WTC11 (cell line): ENCODE data around the gene SMARCB1.

ENCODE experiments used
- ZNF121 ChIP-seq: sonication (generic); formaldehyde crosslinking; IDR thresholded peaks from 2 replicates; pipeline ENCODE4 v1.8.0; 2023; ENCODE audit warnings: missing genetic modification reagents
- ZNF317 ChIP-seq: sonication (generic); formaldehyde crosslinking; IDR thresholded peaks from 2 replicates; pipeline ENCODE4 v1.8.1; 2023; ENCODE audit warnings: low read depth, mild to moderate bottlenecking, moderate library complexity, missing genetic modification reagents, borderline replicate concordance
- TF ChIP-seq, protein P1 (sequence below): sonication (generic); formaldehyde crosslinking; IDR thresholded peaks from 2 replicates; pipeline ENCODE4 v1.8.1; 2023; ENCODE audit warnings: mild to moderate bottlenecking, missing genetic modification reagents, moderate library complexity
- TF ChIP-seq, protein P2 (sequence below): fragments of 200-600 bp; IDR thresholded peaks from 2 replicates; pipeline ENCODE4 v1.8.0; 2022; ENCODE audit warnings: antibody characterized with exemption
- TF ChIP-seq, protein P3 (sequence below): sonication (generic); formaldehyde crosslinking; IDR thresholded peaks from 2 replicates; pipeline ENCODE4 v1.8.1; 2022; ENCODE audit warnings: mild to moderate bottlenecking, missing genetic modification reagents, moderate library complexity, borderline replicate concordance
- TF ChIP-seq, protein P4 (sequence below): sonication (generic); formaldehyde crosslinking; IDR thresholded peaks from 2 replicates; pipeline ENCODE4 v1.8.0; 2023; ENCODE audit warnings: missing genetic modification reagents

DNA sequence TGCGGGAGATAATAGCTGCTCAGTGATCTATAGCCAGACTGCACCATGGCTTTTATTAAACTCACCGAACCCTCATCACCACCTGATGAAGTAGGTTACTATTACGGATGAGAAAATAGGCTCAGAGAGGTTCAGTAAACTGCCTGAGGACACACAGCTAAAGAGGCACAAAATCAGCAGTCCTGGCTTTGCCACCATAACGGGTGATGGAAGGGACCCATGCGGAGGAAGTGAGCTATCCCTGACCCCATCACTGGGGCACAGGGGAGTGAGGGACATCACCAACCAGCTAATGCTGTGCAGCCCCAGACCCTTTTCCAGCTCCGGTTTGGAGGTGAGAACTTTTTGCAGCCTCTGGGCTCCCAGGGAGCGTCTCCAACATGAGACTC lies 59.3 kb downstream of the SMARCB1 start:
- TF ChIP-seq, protein P1, sequence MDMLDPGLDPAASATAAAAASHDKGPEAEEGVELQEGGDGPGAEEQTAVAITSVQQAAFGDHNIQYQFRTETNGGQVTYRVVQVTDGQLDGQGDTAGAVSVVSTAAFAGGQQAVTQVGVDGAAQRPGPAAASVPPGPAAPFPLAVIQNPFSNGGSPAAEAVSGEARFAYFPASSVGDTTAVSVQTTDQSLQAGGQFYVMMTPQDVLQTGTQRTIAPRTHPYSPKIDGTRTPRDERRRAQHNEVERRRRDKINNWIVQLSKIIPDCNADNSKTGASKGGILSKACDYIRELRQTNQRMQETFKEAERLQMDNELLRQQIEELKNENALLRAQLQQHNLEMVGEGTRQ = no peak
- TF ChIP-seq, protein P2, sequence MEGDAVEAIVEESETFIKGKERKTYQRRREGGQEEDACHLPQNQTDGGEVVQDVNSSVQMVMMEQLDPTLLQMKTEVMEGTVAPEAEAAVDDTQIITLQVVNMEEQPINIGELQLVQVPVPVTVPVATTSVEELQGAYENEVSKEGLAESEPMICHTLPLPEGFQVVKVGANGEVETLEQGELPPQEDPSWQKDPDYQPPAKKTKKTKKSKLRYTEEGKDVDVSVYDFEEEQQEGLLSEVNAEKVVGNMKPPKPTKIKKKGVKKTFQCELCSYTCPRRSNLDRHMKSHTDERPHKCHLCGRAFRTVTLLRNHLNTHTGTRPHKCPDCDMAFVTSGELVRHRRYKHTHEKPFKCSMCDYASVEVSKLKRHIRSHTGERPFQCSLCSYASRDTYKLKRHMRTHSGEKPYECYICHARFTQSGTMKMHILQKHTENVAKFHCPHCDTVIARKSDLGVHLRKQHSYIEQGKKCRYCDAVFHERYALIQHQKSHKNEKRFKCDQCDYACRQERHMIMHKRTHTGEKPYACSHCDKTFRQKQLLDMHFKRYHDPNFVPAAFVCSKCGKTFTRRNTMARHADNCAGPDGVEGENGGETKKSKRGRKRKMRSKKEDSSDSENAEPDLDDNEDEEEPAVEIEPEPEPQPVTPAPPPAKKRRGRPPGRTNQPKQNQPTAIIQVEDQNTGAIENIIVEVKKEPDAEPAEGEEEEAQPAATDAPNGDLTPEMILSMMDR = no peak
- TF ChIP-seq, protein P3, sequence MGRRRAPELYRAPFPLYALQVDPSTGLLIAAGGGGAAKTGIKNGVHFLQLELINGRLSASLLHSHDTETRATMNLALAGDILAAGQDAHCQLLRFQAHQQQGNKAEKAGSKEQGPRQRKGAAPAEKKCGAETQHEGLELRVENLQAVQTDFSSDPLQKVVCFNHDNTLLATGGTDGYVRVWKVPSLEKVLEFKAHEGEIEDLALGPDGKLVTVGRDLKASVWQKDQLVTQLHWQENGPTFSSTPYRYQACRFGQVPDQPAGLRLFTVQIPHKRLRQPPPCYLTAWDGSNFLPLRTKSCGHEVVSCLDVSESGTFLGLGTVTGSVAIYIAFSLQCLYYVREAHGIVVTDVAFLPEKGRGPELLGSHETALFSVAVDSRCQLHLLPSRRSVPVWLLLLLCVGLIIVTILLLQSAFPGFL (CRISPR knock-in tag) = no peak
- TF ChIP-seq, protein P4, sequence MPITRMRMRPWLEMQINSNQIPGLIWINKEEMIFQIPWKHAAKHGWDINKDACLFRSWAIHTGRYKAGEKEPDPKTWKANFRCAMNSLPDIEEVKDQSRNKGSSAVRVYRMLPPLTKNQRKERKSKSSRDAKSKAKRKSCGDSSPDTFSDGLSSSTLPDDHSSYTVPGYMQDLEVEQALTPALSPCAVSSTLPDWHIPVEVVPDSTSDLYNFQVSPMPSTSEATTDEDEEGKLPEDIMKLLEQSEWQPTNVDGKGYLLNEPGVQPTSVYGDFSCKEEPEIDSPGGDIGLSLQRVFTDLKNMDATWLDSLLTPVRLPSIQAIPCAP (CRISPR knock-in tag) = no peak
- no peak for TF ChIP-seq ZNF317 (CRISPR knock-in tag)
- TF ChIP-seq ZNF121 = no peak
